H1 (cell line): Measurements from ENCODE around the gene CCNE1.

Experiments
- ATF2 ChIP-seq: IDR thresholded peaks from 2 replicates; pipeline ENCODE4 v1.6.1; 2012; ENCODE audit warnings: low read length, inconsistent platforms
- ATF3 ChIP-seq: IDR thresholded peaks from 2 replicates; pipeline ENCODE4 v1.6.1; 2011; ENCODE audit warnings: low read depth, mild to moderate bottlenecking, low read length; ENCODE audit not compliant: insufficient read depth
- CHD1 ChIP-seq: IDR thresholded peaks from 2 replicates; pipeline ENCODE4 v1.6.1; 2012; ENCODE audit warnings: low read depth, low read length, improper control_type of control experiment
- CTCF ChIP-seq, 3 experiments: IDR thresholded peaks; 1 replicate in 2 of 3; 2 replicates in 1 of 3; pipeline versions ENCODE4 v1.5.1 to v1.6.1; 2011; ENCODE audit warnings: low read length in 3 of 3, mild to moderate bottlenecking in 3 of 3, inconsistent platforms in 2 of 3, low read depth in 1 of 3, moderate library complexity in 1 of 3; ENCODE audit not compliant: insufficient read depth in 1 of 3; ENCODE audit errors: control extremely low read depth in 1 of 3
- EP300 ChIP-seq, 2 experiments: IDR thresholded peaks; 1 replicate in 1 of 2; 2 replicates in 1 of 2; pipeline ENCODE4 v1.6.1; 2011 to 2012; ENCODE audit warnings: low read depth in 2 of 2, low read length in 2 of 2, mild to moderate bottlenecking in 2 of 2, borderline replicate concordance in 1 of 2, inconsistent platforms in 1 of 2, moderate library complexity in 1 of 2
- MAFK ChIP-seq: IDR thresholded peaks from 2 replicates; pipeline ENCODE4 v1.6.1; 2012; ENCODE audit warnings: low read depth, mild to moderate bottlenecking, improper control_type of control experiment, low read length
- PHF8 ChIP-seq: fragments of 200-600 bp; sonication (generic); conservative IDR thresholded peaks from 2 replicates; pipeline ENCODE4 v1.7.1; 2012; ENCODE audit warnings: low read depth, mild to moderate bottlenecking, inconsistent platforms, low read length, moderate library complexity
- POLR2A ChIP-seq, 2 experiments: IDR thresholded peaks; 1 replicate in 1 of 2; 2 replicates in 1 of 2; pipeline ENCODE4 v1.6.1; 2011; ENCODE audit warnings: low read depth in 2 of 2, low read length in 2 of 2, mild to moderate bottlenecking in 2 of 2; ENCODE audit errors: control extremely low read depth in 1 of 2
- POLR2AphosphoS5 ChIP-seq: IDR thresholded peaks from 2 replicates; pipeline ENCODE4 v1.6.1; 2011; ENCODE audit warnings: low read depth, low read length
- RBBP5 ChIP-seq: IDR thresholded peaks from 2 replicates; pipeline ENCODE4 v1.7.1; 2012; ENCODE audit warnings: low read depth, mild to moderate bottlenecking, inconsistent platforms, low read length, moderate library complexity, borderline replicate concordance
- RFX5 ChIP-seq: IDR thresholded peaks from 2 replicates; pipeline ENCODE4 v1.6.1; 2011; ENCODE audit warnings: low read depth, low read length, improper control_type of control experiment, borderline replicate concordance
- YY1 ChIP-seq: IDR thresholded peaks from 2 replicates; pipeline ENCODE4 v1.6.1; 2011; ENCODE audit warnings: low read depth, mild to moderate bottlenecking, low read length
- ZNF274 ChIP-seq: IDR thresholded peaks from 2 replicates; pipeline ENCODE4 v1.7.0; 2012; ENCODE audit warnings: low read length, borderline replicate concordance; ENCODE audit errors: extremely low read depth
- TF ChIP-seq, protein P1 (sequence below): IDR thresholded peaks from 2 replicates; pipeline ENCODE4 v1.6.1; 2011; ENCODE audit warnings: low read length, improper control_type of control experiment

DNA sequence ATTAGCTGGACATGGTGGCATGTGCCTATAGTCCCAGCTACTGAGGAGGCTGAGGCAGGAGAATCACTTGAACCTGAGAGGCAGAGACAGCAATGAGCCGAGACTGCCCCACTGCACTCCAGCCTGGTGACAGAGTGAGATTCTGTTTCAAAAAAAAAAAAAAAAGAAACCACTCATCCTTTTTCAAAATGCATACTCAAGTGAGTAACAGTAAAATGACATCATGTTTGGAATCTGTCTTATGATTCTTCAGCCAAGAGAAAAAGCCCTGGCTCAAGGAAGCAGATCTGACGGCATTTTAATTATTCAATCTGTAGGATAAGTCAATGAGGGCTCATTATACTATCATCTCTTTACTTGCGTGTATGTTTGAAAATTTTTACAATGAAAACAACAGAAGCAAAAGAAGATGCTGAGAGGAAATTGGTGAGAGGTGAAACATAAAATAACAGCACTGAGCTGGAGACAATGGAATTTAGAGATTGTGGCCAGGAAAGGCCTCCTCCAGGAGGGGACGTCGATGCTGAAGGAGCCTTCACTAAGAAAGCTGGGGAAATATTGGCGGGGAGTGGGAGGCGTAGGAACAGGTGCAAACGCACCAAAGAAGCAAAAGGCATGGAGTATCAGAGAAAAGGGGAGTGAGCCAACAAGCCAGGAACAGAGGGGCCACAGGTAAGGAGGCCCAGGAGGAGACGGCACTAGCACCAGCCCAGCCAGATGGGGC, 12.9 kb upstream of the CCNE1 start:
- TF ChIP-seq MAFK (no peak), POLR2AphosphoS5 (no peak), ATF3 (no peak), RBBP5 (no peak), POLR2A (IDR thresholded peaks at IDR 0.05; ENCODE audit: control extremely low read depth in 1 of 2, low read depth in 2 of 2, low read length in 2 of 2) (no peak), CHD1 (no peak), EP300 (IDR thresholded peaks at IDR 0.05; ENCODE audit: borderline replicate concordance in 1 of 2, low read depth in 2 of 2, low read length in 2 of 2) (no peak), CTCF (IDR thresholded peaks at IDR 0.05; ENCODE audit: control extremely low read depth in 1 of 3, insufficient read depth in 1 of 3, low read depth in 1 of 3, low read length in 3 of 3) (no peak), RFX5 (no peak), ATF2 (no peak), PHF8 (no peak), YY1 (no peak), ZNF274 (no peak)
- TF ChIP-seq, protein P1, sequence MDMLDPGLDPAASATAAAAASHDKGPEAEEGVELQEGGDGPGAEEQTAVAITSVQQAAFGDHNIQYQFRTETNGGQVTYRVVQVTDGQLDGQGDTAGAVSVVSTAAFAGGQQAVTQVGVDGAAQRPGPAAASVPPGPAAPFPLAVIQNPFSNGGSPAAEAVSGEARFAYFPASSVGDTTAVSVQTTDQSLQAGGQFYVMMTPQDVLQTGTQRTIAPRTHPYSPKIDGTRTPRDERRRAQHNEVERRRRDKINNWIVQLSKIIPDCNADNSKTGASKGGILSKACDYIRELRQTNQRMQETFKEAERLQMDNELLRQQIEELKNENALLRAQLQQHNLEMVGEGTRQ: no peak
